ENCODE measurements around the gene APLN.

GRCh38 chrX:129646566-129647417 lies 8.0 kb downstream of the APLN start:
- TF ChIP-seq CTCF (IDR thresholded peaks at IDR 0.05): no peak
- TF ChIP-seq POLR2A (IDR thresholded peaks at IDR 0.05): no peak
